DND-41 (cell line): Measurements from ENCODE around the gene RTN4RL1.

Experiments used
- EZH2 ChIP-seq: IDR thresholded peaks from 3 replicates; pipeline ENCODE4 v1.6.1; 2012; ENCODE audit warnings: borderline replicate concordance, low read depth, mild to moderate bottlenecking, moderate library complexity, low read length, inconsistent platforms; ENCODE audit not compliant: severe bottlenecking
- TF ChIP-seq, protein P1 (sequence below): IDR thresholded peaks from 2 replicates; pipeline ENCODE4 v1.5.1; 2012; ENCODE audit warnings: borderline replicate concordance, low read length, moderate library complexity, mild to moderate bottlenecking; ENCODE audit not compliant: poor library complexity, severe bottlenecking; ENCODE audit errors: extremely low read depth

DNA sequence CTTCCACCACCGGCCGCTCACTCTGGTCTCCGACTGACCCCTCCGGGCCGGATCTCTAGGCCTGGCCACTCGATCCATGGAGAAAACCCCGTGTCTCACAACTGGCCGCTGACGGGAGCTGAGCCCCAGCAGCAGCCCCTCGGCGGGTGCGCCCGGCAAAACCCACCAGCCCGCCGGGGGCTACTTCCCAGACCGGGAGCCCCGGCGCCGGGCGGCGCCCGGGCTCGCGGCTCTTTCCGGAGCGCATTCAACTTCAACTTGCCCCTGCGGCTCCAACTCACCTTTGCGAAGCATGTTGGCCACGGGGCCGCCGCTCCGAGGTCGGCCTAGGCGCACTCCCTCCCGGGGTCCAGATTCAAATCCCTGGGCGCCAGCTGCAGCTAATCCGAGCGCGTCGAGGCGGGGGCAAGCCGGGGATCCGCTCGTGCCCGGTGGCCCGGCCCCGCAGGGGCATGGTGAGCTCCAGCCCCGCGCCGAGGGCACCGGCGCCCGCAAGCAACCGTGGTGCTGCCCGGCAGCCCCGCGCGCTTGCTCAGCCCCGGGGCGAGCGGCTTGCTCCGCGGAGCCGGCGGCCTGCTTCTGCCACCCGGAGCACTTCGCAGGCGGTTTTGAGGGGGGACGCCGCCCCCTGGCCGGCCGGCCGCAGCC, 438 bp downstream of the RTN4RL1 start:
- TF ChIP-seq, protein P1, sequence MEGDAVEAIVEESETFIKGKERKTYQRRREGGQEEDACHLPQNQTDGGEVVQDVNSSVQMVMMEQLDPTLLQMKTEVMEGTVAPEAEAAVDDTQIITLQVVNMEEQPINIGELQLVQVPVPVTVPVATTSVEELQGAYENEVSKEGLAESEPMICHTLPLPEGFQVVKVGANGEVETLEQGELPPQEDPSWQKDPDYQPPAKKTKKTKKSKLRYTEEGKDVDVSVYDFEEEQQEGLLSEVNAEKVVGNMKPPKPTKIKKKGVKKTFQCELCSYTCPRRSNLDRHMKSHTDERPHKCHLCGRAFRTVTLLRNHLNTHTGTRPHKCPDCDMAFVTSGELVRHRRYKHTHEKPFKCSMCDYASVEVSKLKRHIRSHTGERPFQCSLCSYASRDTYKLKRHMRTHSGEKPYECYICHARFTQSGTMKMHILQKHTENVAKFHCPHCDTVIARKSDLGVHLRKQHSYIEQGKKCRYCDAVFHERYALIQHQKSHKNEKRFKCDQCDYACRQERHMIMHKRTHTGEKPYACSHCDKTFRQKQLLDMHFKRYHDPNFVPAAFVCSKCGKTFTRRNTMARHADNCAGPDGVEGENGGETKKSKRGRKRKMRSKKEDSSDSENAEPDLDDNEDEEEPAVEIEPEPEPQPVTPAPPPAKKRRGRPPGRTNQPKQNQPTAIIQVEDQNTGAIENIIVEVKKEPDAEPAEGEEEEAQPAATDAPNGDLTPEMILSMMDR = no peak
- TF ChIP-seq EZH2 = peak; percentile 93
